HG03342 (cell line): ENCODE data around the gene ARF1.

Source experiments
- ATAC-seq: cut with Tn5 transposase; IDR thresholded peaks from one replicate; pipeline ENCODE4 v1.9.1; 2021; ENCODE audit warnings: mild to moderate bottlenecking, moderate library complexity; ENCODE audit not compliant: unreplicated experiment

ARF1 gene

DNA sequence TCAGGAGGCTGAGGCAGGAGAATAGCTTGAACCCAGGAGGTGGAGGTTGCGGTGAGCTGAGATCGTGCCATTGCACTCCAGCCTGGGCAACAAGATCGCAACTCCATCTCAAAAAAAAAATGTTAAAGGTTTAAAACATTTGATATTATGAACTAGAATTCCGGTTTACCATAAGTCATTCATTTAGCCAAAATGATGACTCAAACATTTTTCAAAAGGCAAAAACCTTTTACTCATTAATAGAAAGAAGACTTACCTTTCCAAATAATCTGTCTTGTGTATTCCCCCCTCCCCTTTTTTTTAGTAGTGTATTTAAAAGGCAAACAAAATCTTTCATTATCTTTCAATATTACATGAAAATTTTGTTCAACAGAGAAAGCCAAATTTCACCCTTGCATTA lies 34.8 kb downstream of the ARF1 start:
- ATAC-seq = no peak

DNA sequence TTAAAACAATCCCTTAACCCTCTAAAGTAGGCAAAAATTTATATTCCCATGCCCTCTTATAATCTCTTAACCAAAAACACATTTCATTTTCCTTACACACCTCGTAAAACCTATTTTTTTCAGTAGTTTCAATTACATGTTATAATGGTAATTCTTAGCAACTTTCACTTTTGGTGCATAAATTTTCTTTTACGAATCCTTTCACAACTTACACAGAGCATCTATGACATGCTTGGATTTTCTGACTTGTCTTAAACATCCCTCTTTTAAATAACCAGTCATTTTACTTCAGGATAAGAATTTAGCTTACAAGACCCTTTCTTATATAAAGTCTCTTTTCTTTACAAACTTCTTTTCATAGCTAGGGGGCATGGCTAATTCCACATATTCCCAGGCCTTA lies 35.5 kb downstream of the ARF1 start:
- no peak for ATAC-seq

DNA sequence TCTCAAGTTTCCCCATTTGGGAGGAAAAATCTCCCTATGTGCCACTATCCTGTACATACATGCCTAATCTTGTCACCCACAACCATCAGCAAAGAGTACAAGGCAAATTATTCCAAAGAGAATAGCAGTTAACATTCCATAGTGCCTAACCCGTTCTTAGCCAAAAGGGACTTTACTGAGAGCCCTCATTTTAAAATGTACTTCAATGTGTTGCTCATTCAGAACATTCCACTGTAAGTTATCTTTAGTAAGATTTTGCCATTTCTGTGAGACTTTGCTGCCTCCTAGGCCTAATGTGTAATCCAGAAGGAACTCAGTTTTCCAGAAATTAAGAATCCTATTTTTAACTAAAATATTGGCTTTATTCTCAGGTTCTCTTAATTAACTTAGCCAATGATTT lies 37.8 kb downstream of the ARF1 start:
- no peak for ATAC-seq

- ATAC-seq = no peak
Observed at GRCh38 chr1:228120857-228121489, 38.5 kb downstream of the ARF1 start.

GRCh38 chr1:228122921-228123441 lies 40.5 kb downstream of the ARF1 start:
- no peak for ATAC-seq

DNA sequence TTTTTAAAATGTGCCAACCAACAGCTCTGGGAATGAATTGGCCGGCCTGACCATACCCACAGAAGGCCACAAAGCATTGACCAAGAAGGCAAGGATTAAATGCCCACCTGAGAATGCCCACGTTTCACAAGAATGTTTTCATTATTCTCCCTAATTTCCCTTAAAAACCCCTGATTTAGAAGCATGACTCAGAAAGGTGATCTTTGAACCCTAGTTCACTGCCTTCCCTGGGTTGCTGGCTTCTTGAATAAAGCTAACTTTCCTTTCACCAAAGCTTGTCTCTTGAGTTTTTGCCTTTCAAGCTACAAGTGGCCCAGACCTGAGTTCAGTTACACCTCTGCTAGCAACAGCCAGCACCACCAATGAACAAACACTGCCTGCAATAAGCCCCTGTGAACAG lies 41.0 kb downstream of the ARF1 start:
- no peak for ATAC-seq

- ATAC-seq = no peak
Observed at GRCh38 chr1:228125185-228125584, 42.7 kb downstream of the ARF1 start.

DNA sequence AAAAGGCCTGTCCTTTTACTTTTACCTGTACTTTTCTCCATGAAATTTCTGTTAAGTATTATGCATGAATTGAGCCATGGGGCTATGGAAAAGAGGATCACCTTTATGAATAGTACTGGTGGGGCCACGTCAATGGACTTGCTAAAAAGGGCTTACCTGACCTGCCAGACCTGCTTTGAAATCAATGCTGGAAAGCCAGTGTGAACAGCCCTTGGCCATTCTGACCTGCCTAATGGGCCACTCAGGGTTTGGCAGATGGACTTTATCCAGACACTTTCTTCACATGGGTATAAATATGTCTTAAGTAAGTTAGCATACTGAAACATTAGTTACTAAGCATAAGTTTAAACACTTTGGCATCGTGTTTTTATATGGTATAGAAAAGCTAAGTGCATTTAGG lies 49.3 kb downstream of the ARF1 start:
- ATAC-seq = no peak

GRCh38 chr1:228134591-228134990 lies 52.1 kb downstream of the ARF1 start:
- ATAC-seq = no peak

GRCh38 chr1:228136901-228137300 lies 54.4 kb downstream of the ARF1 start:
- no peak for ATAC-seq

- no peak for ATAC-seq
Observed at GRCh38 chr1:228139406-228139930, 57.0 kb downstream of the ARF1 start.

- peak; percentile 89 for ATAC-seq
Observed at GRCh38 chr1:228139931-228140723, 57.6 kb downstream of the ARF1 start, which contains the start of gene GUK1. Gene GUK1 (plus strand): TSS chr1:228140279. CDS start chr1:228140303, 24 bp downstream.

DNA sequence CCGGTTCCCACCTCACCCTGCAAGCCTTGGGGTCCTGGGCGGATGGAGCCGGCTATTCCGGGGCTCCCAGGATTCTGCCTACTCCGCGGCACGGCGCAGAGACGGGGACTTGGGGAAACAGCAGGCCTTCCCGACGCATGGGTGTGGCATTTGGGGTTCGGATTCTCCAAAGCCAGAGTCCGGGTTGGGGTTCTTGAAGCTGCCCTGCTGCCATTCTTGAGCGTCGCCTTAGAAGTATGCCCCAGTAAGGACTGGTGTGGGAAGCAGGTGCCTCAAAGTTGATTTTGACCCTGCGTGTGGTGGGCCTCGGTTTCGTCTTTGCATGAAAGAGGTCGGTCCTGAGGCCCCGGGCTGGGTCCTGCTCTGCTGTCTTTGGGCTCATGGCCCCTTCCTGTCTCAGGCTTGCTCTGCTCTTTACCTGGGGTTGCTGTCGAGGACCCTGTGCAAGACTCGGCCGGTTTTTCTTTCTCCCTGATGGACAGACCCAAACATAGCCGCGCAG lies 58.3 kb downstream of the ARF1 start:
- ATAC-seq = no peak

DNA sequence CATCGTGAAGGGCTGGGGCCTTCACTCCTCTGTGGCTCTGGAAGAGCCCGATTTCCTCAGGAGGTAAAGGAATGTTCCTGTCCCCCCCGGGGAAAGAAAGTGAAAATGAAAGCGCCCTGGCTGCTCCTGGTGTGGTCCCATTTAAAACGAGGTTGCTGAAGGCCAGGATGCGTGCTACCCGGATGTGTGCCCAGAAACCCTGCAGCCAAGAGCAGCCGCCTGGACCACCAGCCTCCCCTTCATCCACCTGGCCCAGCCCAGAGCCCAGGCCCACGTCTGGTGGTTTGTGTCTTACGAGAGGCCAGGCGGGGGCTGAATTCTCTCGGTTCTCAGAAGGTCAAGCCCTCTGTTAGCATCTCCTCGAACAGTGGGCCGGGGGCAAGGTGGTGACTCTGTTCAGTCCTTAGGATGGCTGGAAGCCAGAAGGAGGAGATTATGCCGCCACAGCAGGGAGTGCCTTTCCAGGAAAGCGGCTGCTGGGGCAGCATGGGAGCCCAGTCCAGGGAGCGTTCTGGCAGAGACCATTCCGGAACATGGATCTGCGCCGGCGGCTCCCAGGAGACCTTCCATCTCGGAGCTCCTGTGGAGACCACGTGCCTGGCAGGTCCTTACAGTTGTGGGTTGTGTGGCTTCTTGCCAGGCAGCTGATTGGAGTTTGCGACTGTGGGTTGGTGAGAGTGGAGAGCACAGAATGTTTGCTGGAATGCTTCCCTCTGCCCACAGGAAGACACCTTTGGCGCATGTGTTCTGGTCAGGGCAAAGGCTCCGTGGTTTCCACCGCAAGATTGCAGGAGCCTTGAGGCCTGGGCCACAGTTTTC lies 58.9 kb downstream of the ARF1 start:
- no peak for ATAC-seq

GRCh38 chr1:228142155-228142691 lies 59.7 kb downstream of the ARF1 start:
- ATAC-seq = no peak

DNA sequence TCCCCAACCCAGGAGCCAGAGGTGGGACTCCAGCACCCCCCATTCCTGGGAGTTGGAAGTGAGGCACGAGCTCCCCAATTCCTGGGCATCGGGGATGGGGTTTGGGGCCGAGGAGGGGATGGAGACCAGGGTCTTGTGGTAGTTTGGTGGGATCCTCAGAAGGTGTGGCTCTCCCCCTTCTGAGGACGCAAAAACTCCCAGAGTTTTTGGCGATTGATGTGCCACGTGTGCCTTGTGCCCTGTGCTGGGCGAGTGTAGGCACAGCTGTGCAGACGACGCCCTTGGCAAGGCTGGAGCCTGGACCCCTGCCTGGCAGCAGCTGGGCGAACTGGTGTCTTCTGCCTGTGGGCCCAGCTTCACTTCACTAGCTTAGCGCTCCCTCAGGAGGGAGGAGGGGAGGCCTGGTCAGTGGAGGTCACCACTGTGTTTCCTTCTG lies 60.2 kb downstream of the ARF1 start:
- no peak for ATAC-seq

DNA sequence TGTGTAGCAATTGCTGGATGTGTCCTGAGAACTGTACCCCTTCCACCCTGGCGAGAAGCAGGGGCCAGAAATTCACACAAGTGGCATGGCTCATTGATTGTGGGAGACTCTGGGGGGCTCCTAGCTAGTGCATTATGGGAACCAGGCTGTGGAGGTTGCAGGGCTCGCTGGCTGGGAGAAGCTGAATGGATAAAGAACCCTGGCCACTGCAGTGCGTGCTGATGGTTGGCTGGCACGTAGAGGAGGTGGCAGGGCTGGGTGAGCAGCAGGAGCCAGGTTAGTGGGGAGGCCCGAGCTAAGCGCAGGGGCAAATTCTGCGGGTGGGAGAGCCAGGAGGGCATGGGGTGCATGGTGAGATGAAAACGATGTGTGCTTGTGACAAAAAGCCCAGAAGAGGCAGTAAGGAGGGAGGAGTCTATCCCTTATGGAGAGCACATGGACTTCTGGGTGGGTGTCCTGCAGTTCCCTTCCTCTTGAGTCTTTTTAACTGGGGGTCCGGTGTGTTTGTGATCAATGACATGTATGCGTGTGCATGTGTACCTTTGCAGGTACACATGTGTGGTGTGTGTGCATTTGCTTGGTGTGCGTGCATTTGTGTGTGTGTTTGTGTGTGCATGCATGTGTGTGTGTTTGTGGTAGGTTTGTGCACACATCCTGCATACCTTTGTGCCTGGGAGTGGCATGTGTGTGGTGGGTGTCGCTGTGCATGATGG lies 61.1 kb downstream of the ARF1 start:
- ATAC-seq = no peak

GRCh38 chr1:228144193-228144992 lies 61.9 kb downstream of the ARF1 start:
- ATAC-seq = no peak

GRCh38 chr1:228144993-228145343 lies 62.5 kb downstream of the ARF1 start:
- ATAC-seq = no peak
